Peyer's patch (tissue), 4 donors: ENCODE measurements around the gene SNIP1.

Source experiments
- POLR2A ChIP-seq, 2 donors: fragments of 450-650 bp; IDR thresholded peaks; one replicate each; pipeline ENCODE4 v1.5.1; 2017; ENCODE audit warnings: antibody characterized with exemption in 2 of 2, mild to moderate bottlenecking in 2 of 2, moderate library complexity in 2 of 2
- TF ChIP-seq, protein P1 (sequence below), 6 experiments: fragments of 450-650 bp in 4 of 6; fragments of 200-600 bp in 2 of 6; sonication (generic) in 1 of 6; IDR thresholded peaks; one replicate each; pipeline ENCODE4 v1.5.1; 2017 to 2019; ENCODE audit warnings: antibody characterized with exemption in 6 of 6, mild to moderate bottlenecking in 3 of 6, moderate library complexity in 1 of 6

DNA sequence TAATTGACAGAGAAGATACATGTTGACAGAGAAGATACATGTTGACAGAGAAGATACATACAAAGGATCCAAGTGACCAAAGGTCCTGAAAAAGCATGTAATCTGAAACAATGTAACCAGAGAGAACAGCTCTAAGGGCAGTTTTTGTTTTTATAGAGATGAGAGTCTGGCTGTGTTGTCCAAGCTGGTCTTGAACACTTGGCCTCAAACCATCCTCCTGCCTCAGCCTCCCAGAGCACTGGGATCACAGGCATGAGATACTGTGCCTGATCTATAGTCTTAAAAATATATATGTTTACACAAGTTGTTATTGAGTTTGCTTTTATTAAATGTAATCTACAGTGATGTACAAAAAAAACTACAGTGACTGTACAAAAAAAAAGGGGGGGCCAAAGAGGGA, 52.0 kb downstream of the SNIP1 start:
- TF ChIP-seq, protein P1, sequence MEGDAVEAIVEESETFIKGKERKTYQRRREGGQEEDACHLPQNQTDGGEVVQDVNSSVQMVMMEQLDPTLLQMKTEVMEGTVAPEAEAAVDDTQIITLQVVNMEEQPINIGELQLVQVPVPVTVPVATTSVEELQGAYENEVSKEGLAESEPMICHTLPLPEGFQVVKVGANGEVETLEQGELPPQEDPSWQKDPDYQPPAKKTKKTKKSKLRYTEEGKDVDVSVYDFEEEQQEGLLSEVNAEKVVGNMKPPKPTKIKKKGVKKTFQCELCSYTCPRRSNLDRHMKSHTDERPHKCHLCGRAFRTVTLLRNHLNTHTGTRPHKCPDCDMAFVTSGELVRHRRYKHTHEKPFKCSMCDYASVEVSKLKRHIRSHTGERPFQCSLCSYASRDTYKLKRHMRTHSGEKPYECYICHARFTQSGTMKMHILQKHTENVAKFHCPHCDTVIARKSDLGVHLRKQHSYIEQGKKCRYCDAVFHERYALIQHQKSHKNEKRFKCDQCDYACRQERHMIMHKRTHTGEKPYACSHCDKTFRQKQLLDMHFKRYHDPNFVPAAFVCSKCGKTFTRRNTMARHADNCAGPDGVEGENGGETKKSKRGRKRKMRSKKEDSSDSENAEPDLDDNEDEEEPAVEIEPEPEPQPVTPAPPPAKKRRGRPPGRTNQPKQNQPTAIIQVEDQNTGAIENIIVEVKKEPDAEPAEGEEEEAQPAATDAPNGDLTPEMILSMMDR (IDR thresholded peaks at IDR 0.05), result no peak
- no peak for TF ChIP-seq POLR2A (IDR thresholded peaks at IDR 0.05)
